DOHH2 (cell line): ENCODE data around the gene ALAS2.

Experiments
- CTCF ChIP-seq: fragments of 200-600 bp; sonication (generic); IDR thresholded peaks from one replicate; pipeline ENCODE4 v1.5.1; 2014; ENCODE audit warnings: antibody characterized with exemption, mild to moderate bottlenecking, low read depth, low read length; ENCODE audit not compliant: poor library complexity, severe bottlenecking
- EZH2phosphoT487 ChIP-seq: fragments of 200-600 bp; sonication (generic); IDR thresholded peaks from 2 replicates; pipeline ENCODE4 v1.6.1; 2017; ENCODE audit warnings: borderline replicate concordance, mild to moderate bottlenecking, antibody characterized with exemption, low read length, moderate library complexity, mixed read lengths

GRCh38 chrX:54994099-54994498 is 36.7 kb downstream of the ALAS2 start, which contains the start of gene PFKFB1:
- TF ChIP-seq CTCF: no peak
- TF ChIP-seq EZH2phosphoT487: no peak
